Glutamatergic neuron (in vitro differentiated cells): ENCODE measurements around the gene WFDC2. TPM values are rescaled to one million over a fixed set of nuclear protein-coding genes. Genes with fewer than 3 reads are reported as not detected.

ENCODE experiments used
- DNase-seq: peaks from one replicate; pipeline ENCODE4 v3.0.0; 2022
- H3K27ac Mint-ChIP-seq: one replicate; pipeline ENCODE4 v1.8.0; 2020; ENCODE audit warnings: mild to moderate bottlenecking, mixed read lengths, inconsistent platforms; ENCODE audit not compliant: unreplicated experiment
- H3K27me3 Mint-ChIP-seq: one replicate; pipeline ENCODE4 v1.8.0; 2020; ENCODE audit warnings: mild to moderate bottlenecking, moderate library complexity, mixed read lengths, inconsistent platforms; ENCODE audit not compliant: unreplicated experiment
- H3K36me3 Mint-ChIP-seq: one replicate; pipeline ENCODE4 v1.8.0; 2020; ENCODE audit warnings: mild to moderate bottlenecking, mixed read lengths, inconsistent platforms; ENCODE audit not compliant: unreplicated experiment
- H3K4me1 Mint-ChIP-seq: one replicate; pipeline ENCODE4 v1.8.0; 2020; ENCODE audit warnings: mild to moderate bottlenecking, low read depth, mixed read lengths, inconsistent platforms; ENCODE audit not compliant: unreplicated experiment
- H3K4me3 Mint-ChIP-seq: one replicate; pipeline ENCODE4 v1.8.0; 2020; ENCODE audit warnings: mild to moderate bottlenecking, mixed read lengths, inconsistent platforms; ENCODE audit not compliant: unreplicated experiment
- H3K9me3 Mint-ChIP-seq: one replicate; pipeline ENCODE4 v1.8.0; 2020; ENCODE audit warnings: mild to moderate bottlenecking, moderate library complexity, mixed read lengths, inconsistent platforms; ENCODE audit not compliant: unreplicated experiment
- CTCF ChIP-seq: fragments of 200-600 bp; sonication (generic); IDR thresholded peaks from one replicate; pipeline ENCODE4 v1.5.0; 2021; ENCODE audit not compliant: partially characterized antibody, unreplicated experiment
- total RNA-seq: library from RNA; stranded (reverse); fragmentation: NEBNext Ultra II Directional; extraction: Animal tissue kit (Norgen Biotek cat#: 25700); gene quantifications from one replicate; pipeline ENCODE4 v1.2.1, GENCODE V29; 2021; ENCODE audit not compliant: unreplicated experiment

Gene WFDC2
- total RNA-seq, 1 donor from 2014 or later: 4.8 TPM

GRCh38 chr20:45462711-45463509 is 6.6 kb upstream of the WFDC2 start:
- Mint-ChIP-seq H3K27ac (no peak overlapping the region), H3K36me3 (no peaks in the 10 kb centered on the region), H3K9me3 (no peaks in the 10 kb centered on the region), H3K4me1 (no peaks in the 10 kb centered on the region), H3K4me3 (no peak overlapping the region), H3K27me3 (peaks cover 2% of the 10 kb centered on the region)
- TF ChIP-seq CTCF: no peak
- DNase-seq: no peak

- Mint-ChIP-seq H3K27ac (no peak overlapping the region), H3K36me3 (peaks cover 4% of the 10 kb centered on the region), H3K27me3 (peaks cover 4% of the 10 kb centered on the region), H3K4me1 (no peaks in the 10 kb centered on the region), H3K9me3 (no peaks in the 10 kb centered on the region), H3K4me3 (no peak overlapping the region)
- no peak for TF ChIP-seq CTCF
- DNase-seq: no peak
Observed at GRCh38 chr20:45463709-45464108, 5.8 kb upstream of the WFDC2 start.

GRCh38 chr20:45465491-45466266 is 3.9 kb upstream of the WFDC2 start:
- H3K36me3 Mint-ChIP-seq: peaks cover 4% of the 10 kb centered on the region
- TF ChIP-seq CTCF: no peak
- no peak overlapping the region for H3K4me3 Mint-ChIP-seq
- H3K27me3 Mint-ChIP-seq: peaks cover 12% of the 10 kb centered on the region
- no peaks in the 10 kb centered on the region for H3K4me1 Mint-ChIP-seq
- no peaks in the 10 kb centered on the region for H3K9me3 Mint-ChIP-seq
- DNase-seq: no peak
- H3K27ac Mint-ChIP-seq: no peak overlapping the region

GRCh38 chr20:45467172-45467571 is 2.4 kb upstream of the WFDC2 start:
- Mint-ChIP-seq H3K4me3 (no peak overlapping the region), H3K27me3 (peaks cover 21% of the 10 kb centered on the region), H3K9me3 (no peaks in the 10 kb centered on the region), H3K4me1 (no peaks in the 10 kb centered on the region), H3K36me3 (peaks cover 4% of the 10 kb centered on the region), H3K27ac (no peak overlapping the region)
- no peak for DNase-seq
- TF ChIP-seq CTCF: no peak

GRCh38 chr20:45467861-45468260 is 1.7 kb upstream of the WFDC2 start:
- no peak for TF ChIP-seq CTCF
- H3K27me3 Mint-ChIP-seq: peaks cover 21% of the 10 kb centered on the region
- no peak for DNase-seq
- no peak overlapping the region for H3K4me3 Mint-ChIP-seq
- H3K27ac Mint-ChIP-seq: no peak overlapping the region
- no peaks in the 10 kb centered on the region for H3K9me3 Mint-ChIP-seq
- H3K36me3 Mint-ChIP-seq: peaks cover 4% of the 10 kb centered on the region
- no peaks in the 10 kb centered on the region for H3K4me1 Mint-ChIP-seq
